Thyroid gland (tissue), 4 donors: Measurements from ENCODE around the gene SMCO4. TPM values are rescaled to one million over a fixed set of nuclear protein-coding genes. Genes with fewer than 3 reads are reported as not detected.

Source experiments
- DNase-seq, 2 donors: peaks; one replicate each; pipeline ENCODE4 v3.0.0-alpha.2; 2019
- H3K27ac ChIP-seq, 3 donors: fragments of 200-600 bp; sonication (generic); 1 replicate in 2 of 3; 2 replicates in 1 of 3; pipeline ENCODE4 v1.5.1; 2016 to 2019; ENCODE audit warnings: mild to moderate bottlenecking in 1 of 3, moderate library complexity in 1 of 3
- H3K27me3 ChIP-seq: fragments of 200-600 bp; sonication (generic); one replicate; pipeline ENCODE4 v1.5.1; 2019
- H3K36me3 ChIP-seq, 2 donors: fragments of 200-600 bp; sonication (generic); one replicate each; pipeline ENCODE4 v1.5.1; 2016 to 2019
- H3K4me1 ChIP-seq, 2 donors: fragments of 200-600 bp; sonication (generic); one replicate each; pipeline ENCODE4 v1.5.1; 2017 to 2019
- H3K4me3 ChIP-seq, 3 donors: fragments of 200-600 bp; sonication (generic); replicated peaks in 1 of 3; 1 replicate in 2 of 3; 2 replicates in 1 of 3; pipeline ENCODE4 v1.5.1; 2016; ENCODE audit warnings: mild to moderate bottlenecking in 1 of 3
- H3K9me3 ChIP-seq: fragments of 200-600 bp; sonication (generic); one replicate; pipeline ENCODE4 v1.5.1; 2017
- CTCF ChIP-seq, 6 experiments: fragments of 200-600 bp in 3 of 6; fragments of 450-650 bp in 3 of 6; sonication (generic) in 3 of 6; IDR thresholded peaks; one replicate each; pipeline ENCODE4 v1.5.1; 2016 to 2019; ENCODE audit warnings: antibody characterized with exemption in 6 of 6, mild to moderate bottlenecking in 2 of 6, inconsistent platforms in 1 of 6, moderate library complexity in 1 of 6
- POLR2A ChIP-seq, 2 donors: fragments of 450-650 bp; IDR thresholded peaks; one replicate each; pipeline ENCODE4 v1.6.1; 2017; ENCODE audit warnings: antibody characterized with exemption in 2 of 2, mild to moderate bottlenecking in 2 of 2, moderate library complexity in 1 of 2
- whole genome bisulfite sequencing, 2 donors: methylation state at CpG; one replicate each; pipeline ENCODE4 v1.1.5; 2017; 5-methylcytosine and 5-hydroxymethylcytosine counted together
- intact Hi-C: fragments of 100-400 bp; cut with DNase I; formaldehyde crosslinking; loops from one replicate; pipeline ENCODE4 v1.15.1; 2023
- small RNA-seq: library from RNA; depleted of rRNA; stranded (forward); fragments of <200 nt; gene quantifications from one replicate; pipeline ENCODE3, GENCODE V24; 2016
- total RNA-seq, 4 donors: library from RNA; depleted of rRNA; stranded (reverse); fragments of >200 nt; gene quantifications; one replicate each; pipeline ENCODE4 v1.2.3, GENCODE V29; 2016

Gene SMCO4
- total RNA-seq, 4 donors from 2014 or later: 38.6 to 135 (median 102) TPM

- intact Hi-C loops: no loop called here
- WGBS, 2 donors: 90 to 96% methylated on average over 3 of the region's 3 CpGs
- Histone ChIP-seq H3K27me3 (no peaks in the 10 kb centered on the region), H3K36me3 (no peaks in the 10 kb centered on the region), H3K27ac (no peak overlapping the region), H3K4me1 (no peaks in the 10 kb centered on the region), H3K4me3 (no peak overlapping the region), H3K9me3 (no peaks in the 10 kb centered on the region)
- DNase-seq: no peak
- TF ChIP-seq POLR2A (IDR thresholded peaks at IDR 0.05) (no peak), CTCF (IDR thresholded peaks at IDR 0.05) (no peak)
These were observed 110.9 kb downstream of the SMCO4 start for GRCh38 chr11:93432247-93432646.

Small RNA genes lying within 50 kb of the gene (small RNA-seq; reads per million reads assigned to genes)
- not detected for gene RN7SL223P

Other genes with a start within 250 kb of the SMCO4 start
- 1 to 10 TPM in 1 of 4 donors, under 1 TPM in 1, not detected in 2; 0.78 to 1.1 TPM for gene DEUP1, start 212.6 kb downstream of the SMCO4 start, total RNA-seq
- 10 to 100 TPM; 24.4 to 31.1 (median 28.3) TPM for gene CEP295, start 118.3 kb upstream of the SMCO4 start, total RNA-seq
- 100 to 1,000 TPM in 3 of 4 donors, 10 to 100 TPM in 1; 99.9 to 150 (median 125) TPM for gene TAF1D, start 198.1 kb upstream of the SMCO4 start, total RNA-seq
- gene C11orf54, start 198.3 kb upstream of the SMCO4 start, total RNA-seq: 10 to 100 TPM; 46.6 to 71.4 (median 54.9) TPM
- gene MED17, start 240.9 kb upstream of the SMCO4 start, total RNA-seq: 10 to 100 TPM; 34.6 to 56.3 (median 35.4) TPM